GM20000 (cell line): ENCODE results near the gene CLTB.

Experiments
- DNase-seq: peaks from one replicate; pipeline ENCODE4 v3.0.0; 2012; ENCODE audit warnings: low spot score
- TF ChIP-seq, protein P1 (sequence below): IDR thresholded peaks from 2 replicates; pipeline ENCODE4 v1.5.1; 2012; ENCODE audit warnings: mild to moderate bottlenecking, control low read depth; ENCODE audit errors: extremely low read depth, missing control alignments

The CLTB gene

DNA sequence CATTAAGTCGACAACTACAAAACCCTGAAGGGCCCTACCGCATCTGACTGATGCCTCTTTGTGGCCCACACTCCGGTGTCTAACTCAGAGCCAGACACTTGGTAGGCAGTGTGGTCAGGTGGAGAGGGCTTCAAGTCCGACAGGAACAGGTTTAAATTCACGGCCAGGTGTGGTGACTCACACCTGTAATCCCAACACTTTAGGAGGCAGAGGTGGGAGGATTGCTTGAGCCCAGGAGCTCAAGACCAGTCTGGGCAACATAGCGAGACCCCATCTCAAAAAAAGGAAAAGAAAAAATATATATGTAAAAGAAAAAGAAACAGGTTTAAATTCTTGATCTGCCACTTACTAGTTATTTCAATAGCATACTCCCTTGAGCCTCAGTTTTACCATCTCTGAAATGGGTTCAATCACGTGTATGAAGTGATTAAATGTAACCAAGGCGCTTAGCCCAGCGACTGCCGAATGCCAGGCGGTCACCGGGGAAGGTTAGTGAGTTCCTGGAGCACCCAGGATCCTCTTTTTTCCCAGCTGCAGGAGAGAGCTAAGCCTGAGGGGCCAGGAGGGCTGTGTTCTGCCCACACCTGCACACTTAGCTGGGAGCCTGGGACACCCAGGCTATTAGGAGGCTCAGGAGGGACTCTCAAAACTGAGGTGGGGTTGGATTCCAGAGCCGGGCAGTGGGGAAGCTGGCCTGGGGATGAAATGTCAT, 943 bp downstream of the CLTB start:
- DNase-seq, result peak; percentile 53
- TF ChIP-seq, protein P1, sequence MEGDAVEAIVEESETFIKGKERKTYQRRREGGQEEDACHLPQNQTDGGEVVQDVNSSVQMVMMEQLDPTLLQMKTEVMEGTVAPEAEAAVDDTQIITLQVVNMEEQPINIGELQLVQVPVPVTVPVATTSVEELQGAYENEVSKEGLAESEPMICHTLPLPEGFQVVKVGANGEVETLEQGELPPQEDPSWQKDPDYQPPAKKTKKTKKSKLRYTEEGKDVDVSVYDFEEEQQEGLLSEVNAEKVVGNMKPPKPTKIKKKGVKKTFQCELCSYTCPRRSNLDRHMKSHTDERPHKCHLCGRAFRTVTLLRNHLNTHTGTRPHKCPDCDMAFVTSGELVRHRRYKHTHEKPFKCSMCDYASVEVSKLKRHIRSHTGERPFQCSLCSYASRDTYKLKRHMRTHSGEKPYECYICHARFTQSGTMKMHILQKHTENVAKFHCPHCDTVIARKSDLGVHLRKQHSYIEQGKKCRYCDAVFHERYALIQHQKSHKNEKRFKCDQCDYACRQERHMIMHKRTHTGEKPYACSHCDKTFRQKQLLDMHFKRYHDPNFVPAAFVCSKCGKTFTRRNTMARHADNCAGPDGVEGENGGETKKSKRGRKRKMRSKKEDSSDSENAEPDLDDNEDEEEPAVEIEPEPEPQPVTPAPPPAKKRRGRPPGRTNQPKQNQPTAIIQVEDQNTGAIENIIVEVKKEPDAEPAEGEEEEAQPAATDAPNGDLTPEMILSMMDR, result no peak

DNA sequence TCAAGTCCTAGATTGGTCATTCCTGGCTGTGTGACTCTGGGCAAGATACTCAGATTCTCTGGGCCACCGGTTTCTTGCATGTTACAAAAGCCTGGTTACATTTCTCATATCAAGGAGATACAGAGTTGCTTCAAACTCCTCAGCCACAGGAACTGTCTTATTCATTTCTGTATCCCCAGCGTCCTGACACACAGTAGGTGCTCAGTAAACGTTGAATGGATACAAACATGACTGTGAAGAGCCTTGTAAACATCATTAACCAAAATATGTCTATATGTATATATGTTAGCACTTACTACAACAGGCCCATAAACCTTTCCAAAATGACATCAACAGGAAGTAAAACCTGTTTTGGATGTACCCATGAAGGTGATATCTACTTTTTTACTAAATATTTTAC, 1.6 kb downstream of the CLTB start:
- DNase-seq, result no peak
- TF ChIP-seq, protein P1, result no peak

DNA sequence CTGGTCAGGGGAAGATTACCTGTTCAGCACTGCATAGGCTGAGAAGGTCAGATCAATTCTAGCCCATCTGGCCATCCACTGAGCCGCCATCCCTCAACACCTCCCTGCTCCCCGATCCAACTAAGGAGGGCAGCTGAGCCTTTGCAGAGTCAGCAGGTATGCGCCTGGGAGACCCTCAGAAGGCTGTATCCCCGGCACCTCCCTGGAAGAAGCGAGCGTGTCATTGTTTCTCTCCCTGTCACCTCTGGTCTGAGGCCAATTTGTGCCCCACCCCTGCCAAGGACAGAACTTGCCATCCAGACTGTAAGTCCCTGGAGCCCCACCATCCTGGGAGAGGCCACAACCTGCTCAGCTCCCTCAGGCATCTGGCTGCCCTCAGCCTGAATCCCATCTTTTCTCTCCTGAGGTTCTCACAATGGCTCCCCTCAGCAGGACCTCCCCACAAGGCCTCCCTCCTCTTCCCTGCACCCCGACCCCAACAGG, 2.6 kb downstream of the CLTB start:
- TF ChIP-seq, protein P1, result no peak

DNA sequence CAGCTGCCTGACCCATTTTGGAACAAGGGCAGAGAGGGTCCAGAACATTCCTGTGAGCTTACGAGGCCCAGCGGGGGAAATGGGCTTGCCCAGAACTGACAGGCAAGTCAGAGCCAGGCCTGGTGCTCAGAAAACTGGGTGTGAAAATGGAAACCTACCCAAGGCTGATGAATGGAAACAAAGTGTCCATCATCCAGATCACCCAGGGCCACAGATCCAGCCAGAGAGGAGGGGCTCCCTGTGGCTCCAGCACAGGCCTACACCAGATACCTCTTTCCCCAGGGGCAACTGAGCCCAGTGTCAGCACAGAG, 3.1 kb downstream of the CLTB start:
- TF ChIP-seq, protein P1, result no peak
- no peak for DNase-seq

More for the DNA sequence above, 2.6 kb downstream of the CLTB start:
- no peak for DNase-seq

DNA sequence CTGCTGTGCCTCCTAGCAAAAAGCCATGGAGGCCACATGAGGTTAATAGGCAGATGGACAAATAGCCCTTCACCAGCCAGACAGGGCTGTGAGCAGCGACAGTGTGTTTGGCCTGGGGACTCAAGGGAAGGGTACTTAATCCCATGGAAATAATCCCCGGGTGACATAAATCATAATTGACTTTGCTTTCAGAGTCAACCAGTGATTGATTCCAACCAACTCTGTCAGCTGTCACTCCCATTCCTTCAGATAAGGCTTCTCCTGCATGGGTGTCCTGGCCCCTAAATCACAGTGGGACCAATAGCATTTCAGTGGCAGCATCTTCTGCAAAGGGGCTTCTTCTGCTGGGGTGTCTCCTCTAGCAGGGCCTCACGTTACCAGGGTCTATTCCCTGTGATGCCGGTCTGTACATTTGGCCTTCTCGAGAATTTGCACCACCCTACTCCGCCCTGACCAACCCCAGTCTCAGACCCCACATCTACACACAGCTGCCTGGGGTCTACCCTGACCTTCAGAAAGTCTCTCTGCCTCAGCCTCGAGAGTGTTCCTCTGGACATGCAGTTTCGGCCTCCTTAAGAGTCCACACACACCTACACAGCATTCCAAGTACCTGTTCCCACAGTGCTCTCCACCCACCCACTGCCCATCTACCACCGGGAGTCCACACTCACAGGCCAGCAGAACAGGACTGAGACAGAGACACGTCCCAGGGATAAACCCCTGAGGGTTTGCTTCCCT, 3.7 kb downstream of the CLTB start:
- TF ChIP-seq, protein P1, result no peak
- DNase-seq, result no peak

DNA sequence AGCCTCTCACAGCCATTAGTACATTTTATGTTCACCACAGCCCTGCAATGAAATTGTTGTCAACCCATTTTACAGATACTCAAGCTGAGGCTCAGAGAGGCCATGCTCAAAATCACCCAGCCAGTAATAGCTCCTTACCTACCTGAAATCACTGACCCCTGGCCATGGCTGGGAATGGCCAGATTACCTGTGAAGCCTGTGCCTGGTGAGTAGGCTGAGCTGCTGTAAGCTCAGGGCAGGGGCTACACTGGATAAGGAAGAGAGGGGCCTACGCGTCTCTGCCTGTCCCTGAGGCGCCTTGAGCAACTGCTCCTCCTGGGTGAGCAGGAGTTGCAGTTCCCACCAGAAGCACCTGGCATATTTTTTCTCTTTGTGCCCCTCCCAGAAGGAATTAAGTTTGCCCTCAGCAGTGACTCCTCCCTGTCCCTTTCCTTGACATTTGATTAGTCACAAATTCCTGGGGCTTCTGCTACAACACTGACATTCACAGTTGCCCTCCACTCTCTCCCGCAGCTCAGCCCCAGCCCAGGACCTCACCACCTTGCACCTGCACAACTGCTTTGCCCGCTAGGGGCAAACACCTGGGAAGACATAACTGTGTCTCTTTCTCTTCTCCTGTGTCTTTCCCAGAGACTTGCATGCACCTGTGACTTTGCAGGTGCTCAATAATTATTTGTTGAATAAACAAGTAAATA, 5.7 kb downstream of the CLTB start:
- TF ChIP-seq, protein P1, result no peak
- DNase-seq, result no peak

DNA sequence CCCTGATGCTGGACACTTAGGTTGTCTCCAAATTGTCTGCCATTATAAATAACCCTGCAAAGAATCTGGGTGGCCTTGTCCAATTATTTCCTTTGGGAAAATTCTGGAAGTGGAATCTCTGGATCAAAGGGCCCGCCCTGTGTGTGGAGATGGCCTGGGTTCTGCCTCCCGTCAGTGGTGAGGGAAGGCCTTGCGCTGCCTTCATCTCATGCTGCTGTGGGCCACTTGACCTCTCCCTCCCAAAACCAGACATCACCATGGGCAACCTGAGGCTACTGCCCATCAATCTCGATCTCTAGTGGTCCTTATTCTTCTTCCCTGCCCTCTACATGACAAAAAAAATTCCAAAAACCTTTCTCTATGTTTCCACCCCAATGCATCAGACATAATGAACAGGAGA, 6.6 kb downstream of the CLTB start:
- no peak for DNase-seq
- TF ChIP-seq, protein P1, result no peak
